ENCODE measurements around the gene IL10. TPM values are rescaled to one million over a fixed set of nuclear protein-coding genes. Genes with fewer than 3 reads are reported as not detected.

Gene IL10
- total RNA-seq, 2 experiments from 2014 or later, result not detected

GRCh38 chr1:206729507-206729906 lies 42.8 kb downstream of the IL10 start:
- Histone ChIP-seq H2AFZ (ENCODE audit: low read length) (no peak overlapping the region), H3K9me2 (ENCODE audit: insufficient read depth, low read length) (no peaks in the 10 kb centered on the region), H3K36me3 (ENCODE audit: insufficient read depth, low read length) (no peaks in the 10 kb centered on the region), H4K20me1 (ENCODE audit: insufficient read depth, low read length) (peaks cover 4% of the 10 kb centered on the region; the same call in 1 of the 2 replicates), H3K4me1 (ENCODE audit: insufficient read depth, low read length, poor library complexity, severe bottlenecking) (peaks cover 13% of the 10 kb centered on the region), H3K27ac (ENCODE audit: low read depth, low read length, poor library complexity, severe bottlenecking) (no peak overlapping the region), H3K4me2 (ENCODE audit: low read length) (no peak overlapping the region), H3K9me3 (ENCODE audit: low read length) (no peaks in the 10 kb centered on the region), H3K79me2 (ENCODE audit: insufficient read depth, low read depth, low read length) (no peaks in the 10 kb centered on the region), H3K4me3 (ENCODE audit: low read depth, low read length, poor library complexity, severe bottlenecking) (no peak overlapping the region)
- no peak for DNase-seq (ENCODE audit: low spot score)
- TF ChIP-seq EZH2phosphoT487 (IDR thresholded peaks at IDR 0.05; ENCODE audit: borderline replicate concordance, low read depth, low read length), result no peak
- TF ChIP-seq CTCF (conservative IDR thresholded peaks at IDR 0.05; ENCODE audit: low read length), result no peak
- ChIA-PET CTCF (ENCODE audit: unreplicated experiment) (no interaction called here), POLR2A (interaction anchor here (0.6 kb wide), 1 partner anchor 209 kb away, joined by 3 read pairs; no protein-coding TSS in a partner anchor)
- no TSS peak for BruUV-seq (replicated peaks)
- intact Hi-C loops (cut with micrococcal nuclease; ENCODE audit: unreplicated experiment), result no loop called here

GRCh38 chr1:206729050-206729449 lies 43.2 kb downstream of the IL10 start:
- H3K9me3 ChIP-seq (ENCODE audit: low read length), result no peaks in the 10 kb centered on the region
- no peak overlapping the region for H3K27ac ChIP-seq (ENCODE audit: low read depth, low read length, poor library complexity, severe bottlenecking)
- H2AFZ ChIP-seq (ENCODE audit: low read length), result no peak overlapping the region
- peaks cover 4% of the 10 kb centered on the region; the same call in 1 of the 2 replicates for H4K20me1 ChIP-seq (ENCODE audit: insufficient read depth, low read length)
- POLR2A ChIA-PET, result no interaction called here
- CTCF ChIA-PET (ENCODE audit: unreplicated experiment), result no interaction called here
- TF ChIP-seq CTCF (conservative IDR thresholded peaks at IDR 0.05; ENCODE audit: low read length), result no peak
- TF ChIP-seq EZH2phosphoT487 (IDR thresholded peaks at IDR 0.05; ENCODE audit: borderline replicate concordance, low read depth, low read length), result no peak
- intact Hi-C loops (cut with micrococcal nuclease; ENCODE audit: unreplicated experiment), result no loop called here
- H3K4me3 ChIP-seq (ENCODE audit: low read depth, low read length, poor library complexity, severe bottlenecking), result no peak overlapping the region
- no peaks in the 10 kb centered on the region for H3K9me2 ChIP-seq (ENCODE audit: insufficient read depth, low read length)
- BruUV-seq (replicated peaks), result no TSS peak
- no peak for DNase-seq (ENCODE audit: low spot score)
- H3K79me2 ChIP-seq (ENCODE audit: insufficient read depth, low read depth, low read length), result no peaks in the 10 kb centered on the region
- H3K4me2 ChIP-seq (ENCODE audit: low read length), result no peak overlapping the region
- H3K4me1 ChIP-seq (ENCODE audit: insufficient read depth, low read length, poor library complexity, severe bottlenecking), result peaks cover 13% of the 10 kb centered on the region
- H3K36me3 ChIP-seq (ENCODE audit: insufficient read depth, low read length), result no peaks in the 10 kb centered on the region

- peaks cover 4% of the 10 kb centered on the region; the same call in 1 of the 2 replicates for H4K20me1 ChIP-seq (ENCODE audit: insufficient read depth, low read length)
- no peaks in the 10 kb centered on the region for H3K79me2 ChIP-seq (ENCODE audit: insufficient read depth, low read depth, low read length)
- no peak overlapping the region for H2AFZ ChIP-seq (ENCODE audit: low read length)
- POLR2A ChIA-PET, result no interaction called here
- intact Hi-C loops (cut with micrococcal nuclease; ENCODE audit: unreplicated experiment), result no loop called here
- H3K4me2 ChIP-seq (ENCODE audit: low read length), result no peak overlapping the region
- H3K4me1 ChIP-seq (ENCODE audit: insufficient read depth, low read length, poor library complexity, severe bottlenecking), result peaks cover 13% of the 10 kb centered on the region
- no peak overlapping the region for H3K4me3 ChIP-seq (ENCODE audit: low read depth, low read length, poor library complexity, severe bottlenecking)
- no TSS peak for BruUV-seq (replicated peaks)
- CTCF ChIA-PET (ENCODE audit: unreplicated experiment), result no interaction called here
- H3K27ac ChIP-seq (ENCODE audit: low read depth, low read length, poor library complexity, severe bottlenecking), result no peak overlapping the region
- H3K36me3 ChIP-seq (ENCODE audit: insufficient read depth, low read length), result no peaks in the 10 kb centered on the region
- H3K9me3 ChIP-seq (ENCODE audit: low read length), result no peaks in the 10 kb centered on the region
- TF ChIP-seq EZH2phosphoT487 (IDR thresholded peaks at IDR 0.05; ENCODE audit: borderline replicate concordance, low read depth, low read length) (no peak), CTCF (conservative IDR thresholded peaks at IDR 0.05; ENCODE audit: low read length) (no peak)
- H3K9me2 ChIP-seq (ENCODE audit: insufficient read depth, low read length), result no peaks in the 10 kb centered on the region
- no peak for DNase-seq (ENCODE audit: low spot score)
Observed at GRCh38 chr1:206728697-206728987, 43.7 kb downstream of the IL10 start.
